ENCODE measurements around the gene HTR4. TPM values are rescaled to one million over a fixed set of nuclear protein-coding genes. Genes with fewer than 3 reads are reported as not detected.

The HTR4 gene
- total RNA-seq, 2 donors from 2014 or later = not detected

GRCh38 chr5:148615644-148616275 is 38.6 kb downstream of the HTR4 start:
- Histone ChIP-seq H3K4me3 (no peak overlapping the region), H3K27me3 (no peaks in the 10 kb centered on the region), H3K36me3 (replicated peaks in 1 of 2; ENCODE audit: insufficient read depth in 1 of 2, low read depth in 2 of 2) (no peaks in the 10 kb centered on the region), H3K9me3 (no peaks in the 10 kb centered on the region), H3K4me1 (no peaks in the 10 kb centered on the region), H3K27ac (no peak overlapping the region)
- intact Hi-C loops (cut with DNase I) = no loop called here
- no peak for TF ChIP-seq POLR2A (IDR thresholded peaks at IDR 0.05)
- no peak for TF ChIP-seq CTCF (IDR thresholded peaks at IDR 0.05)
- DNase-seq = no peak
- ATAC-seq = no peak
- WGBS, 2 donors = 38 to 45% methylated on average over 4 of the region's 4 CpGs

GRCh38 chr5:148607406-148607805 is 46.9 kb downstream of the HTR4 start:
- intact Hi-C loops (cut with DNase I) = no loop called here
- H3K4me1 ChIP-seq = no peaks in the 10 kb centered on the region
- DNase-seq = no peak
- no peak overlapping the region for H3K4me3 ChIP-seq
- H3K27me3 ChIP-seq = no peaks in the 10 kb centered on the region
- no peaks in the 10 kb centered on the region for H3K9me3 ChIP-seq
- TF ChIP-seq CTCF (IDR thresholded peaks at IDR 0.05) = no peak
- no peak for TF ChIP-seq POLR2A (IDR thresholded peaks at IDR 0.05)
- no peak for ATAC-seq
- no peaks in the 10 kb centered on the region for H3K36me3 ChIP-seq (replicated peaks in 1 of 2; ENCODE audit: insufficient read depth in 1 of 2, low read depth in 2 of 2)
- no peak overlapping the region for H3K27ac ChIP-seq

- Histone ChIP-seq H3K36me3 (replicated peaks in 1 of 2; ENCODE audit: insufficient read depth in 1 of 2, low read depth in 2 of 2) (no peaks in the 10 kb centered on the region), H3K9me3 (no peaks in the 10 kb centered on the region), H3K4me3 (no peak overlapping the region), H3K27me3 (no peaks in the 10 kb centered on the region), H3K4me1 (no peaks in the 10 kb centered on the region), H3K27ac (no peak overlapping the region)
- intact Hi-C loops (cut with DNase I) = no loop called here
- TF ChIP-seq POLR2A (IDR thresholded peaks at IDR 0.05) = no peak
- no peak for TF ChIP-seq CTCF (IDR thresholded peaks at IDR 0.05)
- no peak for DNase-seq
- ATAC-seq = no peak
These were observed 48.0 kb downstream of the HTR4 start for GRCh38 chr5:148606296-148606695.

GRCh38 chr5:148599187-148599586 is 55.1 kb downstream of the HTR4 start:
- no peak for TF ChIP-seq CTCF (IDR thresholded peaks at IDR 0.05)
- no peak for TF ChIP-seq POLR2A (IDR thresholded peaks at IDR 0.05)
- Histone ChIP-seq H3K27ac (no peak overlapping the region), H3K36me3 (replicated peaks in 1 of 2; ENCODE audit: insufficient read depth in 1 of 2, low read depth in 2 of 2) (no peaks in the 10 kb centered on the region), H3K9me3 (peaks cover 0 to 4% (median 0%) of the 10 kb centered on the region in 3 donors), H3K4me3 (no peak overlapping the region), H3K27me3 (no peaks in the 10 kb centered on the region), H3K4me1 (no peaks in the 10 kb centered on the region)
- ATAC-seq (no peak), DNase-seq (no peak)
- intact Hi-C loops (cut with DNase I) = no loop called here
- WGBS, 2 donors = 92 to 100% methylated on average over 1 of the region's 1 CpG

- no peak overlapping the region for H3K4me3 ChIP-seq
- H3K36me3 ChIP-seq (replicated peaks in 1 of 2; ENCODE audit: insufficient read depth in 1 of 2, low read depth in 2 of 2) = no peaks in the 10 kb centered on the region
- 87 to 90% methylated on average over 5 of the region's 5 CpGs for WGBS, 2 donors
- H3K4me1 ChIP-seq = no peaks in the 10 kb centered on the region
- intact Hi-C loops (cut with DNase I) = no loop called here
- no peaks in the 10 kb centered on the region for H3K27me3 ChIP-seq
- no peak for TF ChIP-seq POLR2A (IDR thresholded peaks at IDR 0.05)
- no peak overlapping the region for H3K27ac ChIP-seq
- ATAC-seq (no peak), DNase-seq (no peak)
- H3K9me3 ChIP-seq = peaks cover 0 to 4% (median 0%) of the 10 kb centered on the region in 3 donors
These were observed 58.6 kb downstream of the HTR4 start for GRCh38 chr5:148595697-148596096.

Data from body of pancreas (tissue), 4 donors.